ENCODE measurements around the gene CCDC88C. TPM values are rescaled to one million over a fixed set of nuclear protein-coding genes. Genes with fewer than 3 reads are reported as not detected.

CCDC88C gene
- total RNA-seq, 1 donor from 2014 or later: 12.4 TPM

- H2AFZ ChIP-seq (ENCODE audit: low read depth, low read length): no peak overlapping the region
- H3K27me3 Mint-ChIP-seq (ENCODE audit: low read depth, unreplicated experiment): peaks cover 7% of the 10 kb centered on the region
- H3K4me2 ChIP-seq (ENCODE audit: low read length): no peak overlapping the region
- H3K27ac ChIP-seq (ENCODE audit: low read depth, low read length): no peak overlapping the region
- no peaks in the 10 kb centered on the region for H3K9me3 Mint-ChIP-seq (ENCODE audit: unreplicated experiment)
- H3K79me2 ChIP-seq (ENCODE audit: insufficient read depth, low read length): no peaks in the 10 kb centered on the region
- DNase-seq (ENCODE audit: low read depth) (peak; percentile 19), FAIRE-seq (no peak)
- H3K4me3 ChIP-seq (ENCODE audit: insufficient read depth, low read depth, low read length): no peak overlapping the region
- H3K4me1 ChIP-seq (ENCODE audit: insufficient read depth, low read length): no peaks in the 10 kb centered on the region
- H3K9ac ChIP-seq (ENCODE audit: low read length): no peak overlapping the region
- H3K36me3 Mint-ChIP-seq (ENCODE audit: low read depth, unreplicated experiment): peaks cover 7% of the 10 kb centered on the region
- peaks cover 7% of the 10 kb centered on the region for H3K4me1 Mint-ChIP-seq (ENCODE audit: low read depth, unreplicated experiment)
- no peak overlapping the region for H3K27ac Mint-ChIP-seq (ENCODE audit: unreplicated experiment)
- H3K36me3 ChIP-seq (ENCODE audit: insufficient read depth, low read length): no peaks in the 10 kb centered on the region
- H3K4me3 Mint-ChIP-seq (ENCODE audit: unreplicated experiment): no peak overlapping the region
- no peaks in the 10 kb centered on the region for H3K9me3 ChIP-seq (ENCODE audit: insufficient read depth, low read depth, low read length)
- H3K27me3 ChIP-seq (ENCODE audit: insufficient read depth, low read length): peaks cover 7% of the 10 kb centered on the region
- TF ChIP-seq EZH2 (IDR thresholded peaks at IDR 0.05; ENCODE audit: insufficient read depth, low read length): no peak
- no peak for TF ChIP-seq CTCF (IDR thresholded peaks at IDR 0.05; ENCODE audit: insufficient read depth, low read depth, low read length)
- H4K20me1 ChIP-seq (ENCODE audit: insufficient read depth, low read length): no peaks in the 10 kb centered on the region
Measured at GRCh38 chr14:91300957-91301356, 116.7 kb downstream of the CCDC88C start.

- H3K4me3 Mint-ChIP-seq (ENCODE audit: unreplicated experiment): no peak overlapping the region
- peaks cover 7% of the 10 kb centered on the region for H3K36me3 Mint-ChIP-seq (ENCODE audit: low read depth, unreplicated experiment)
- H3K4me2 ChIP-seq (ENCODE audit: low read length): no peak overlapping the region
- no peaks in the 10 kb centered on the region for H4K20me1 ChIP-seq (ENCODE audit: insufficient read depth, low read length)
- H3K4me1 Mint-ChIP-seq (ENCODE audit: low read depth, unreplicated experiment): peaks cover 7% of the 10 kb centered on the region
- no peaks in the 10 kb centered on the region for H3K79me2 ChIP-seq (ENCODE audit: insufficient read depth, low read length)
- no peak overlapping the region for H3K9ac ChIP-seq (ENCODE audit: low read length)
- DNase-seq (ENCODE audit: low read depth) (peak; percentile 30), FAIRE-seq (no peak)
- TF ChIP-seq CTCF (IDR thresholded peaks at IDR 0.05; ENCODE audit: insufficient read depth, low read depth, low read length): no peak
- no peak for TF ChIP-seq EZH2 (IDR thresholded peaks at IDR 0.05; ENCODE audit: insufficient read depth, low read length)
- H3K4me1 ChIP-seq (ENCODE audit: insufficient read depth, low read length): no peaks in the 10 kb centered on the region
- no peaks in the 10 kb centered on the region for H3K36me3 ChIP-seq (ENCODE audit: insufficient read depth, low read length)
- H2AFZ ChIP-seq (ENCODE audit: low read depth, low read length): no peak overlapping the region
- peaks cover 7% of the 10 kb centered on the region for H3K27me3 ChIP-seq (ENCODE audit: insufficient read depth, low read length)
- no peak overlapping the region for H3K27ac Mint-ChIP-seq (ENCODE audit: unreplicated experiment)
- H3K9me3 Mint-ChIP-seq (ENCODE audit: unreplicated experiment): no peaks in the 10 kb centered on the region
- peaks cover 7% of the 10 kb centered on the region for H3K27me3 Mint-ChIP-seq (ENCODE audit: low read depth, unreplicated experiment)
- H3K27ac ChIP-seq (ENCODE audit: low read depth, low read length): no peak overlapping the region
- H3K9me3 ChIP-seq (ENCODE audit: insufficient read depth, low read depth, low read length): no peaks in the 10 kb centered on the region
- no peak overlapping the region for H3K4me3 ChIP-seq (ENCODE audit: insufficient read depth, low read depth, low read length)
Measured at GRCh38 chr14:91300283-91300895, 117.2 kb downstream of the CCDC88C start.
